ENCODE measurements around the gene NFKB2.

NFKB2 gene

DNA sequence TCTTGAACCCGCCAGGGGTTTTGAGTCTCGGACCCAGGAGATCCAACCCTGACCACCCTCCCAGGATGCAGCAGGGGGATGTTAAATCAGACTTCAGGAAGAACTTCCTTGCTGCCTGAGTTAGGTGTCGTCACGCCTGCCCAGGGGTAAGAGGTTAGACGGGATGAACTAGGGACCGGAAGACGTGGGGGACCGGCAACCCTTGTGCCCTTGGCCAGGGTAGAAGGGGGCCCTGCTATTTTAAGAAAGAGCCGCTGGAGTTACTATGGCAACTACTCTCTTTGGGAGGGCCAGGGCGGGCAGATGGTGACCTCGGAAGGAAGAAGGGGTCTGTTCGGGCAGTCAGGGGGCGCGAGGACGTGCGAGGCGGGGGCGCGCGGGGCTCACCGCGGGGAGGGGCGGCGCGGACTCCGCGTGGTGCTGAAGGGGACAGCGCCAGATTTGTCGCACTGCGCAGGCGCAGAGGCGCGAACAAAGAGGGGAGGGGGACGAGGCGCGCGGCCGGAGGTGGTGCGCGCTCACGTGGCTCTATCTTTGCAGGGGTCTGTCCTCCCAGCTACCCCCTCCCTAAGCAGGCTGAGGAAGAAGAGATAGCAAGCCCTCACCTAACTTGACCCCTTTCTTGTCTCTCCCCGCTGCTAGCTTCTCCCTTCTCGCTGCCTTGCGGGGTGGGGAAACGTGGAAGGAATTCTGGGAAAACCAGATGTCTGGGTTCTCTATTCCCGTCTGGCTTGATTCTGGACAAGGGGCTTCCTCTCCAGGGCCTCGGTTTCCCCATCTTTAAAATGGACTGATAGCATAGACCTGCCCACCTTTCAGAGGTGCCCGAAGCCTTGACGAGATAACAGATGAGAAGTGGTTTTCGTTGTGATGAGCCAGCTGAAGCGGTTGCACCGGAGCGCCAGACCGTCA is 24.0 kb downstream of the NFKB2 start:
- no peak for DNase-seq (ENCODE audit: low read depth)
- H3K4me3 ChIP-seq (ENCODE audit: low read length), result peak overlapping the region; percentile 86
- TF ChIP-seq, protein P1, sequence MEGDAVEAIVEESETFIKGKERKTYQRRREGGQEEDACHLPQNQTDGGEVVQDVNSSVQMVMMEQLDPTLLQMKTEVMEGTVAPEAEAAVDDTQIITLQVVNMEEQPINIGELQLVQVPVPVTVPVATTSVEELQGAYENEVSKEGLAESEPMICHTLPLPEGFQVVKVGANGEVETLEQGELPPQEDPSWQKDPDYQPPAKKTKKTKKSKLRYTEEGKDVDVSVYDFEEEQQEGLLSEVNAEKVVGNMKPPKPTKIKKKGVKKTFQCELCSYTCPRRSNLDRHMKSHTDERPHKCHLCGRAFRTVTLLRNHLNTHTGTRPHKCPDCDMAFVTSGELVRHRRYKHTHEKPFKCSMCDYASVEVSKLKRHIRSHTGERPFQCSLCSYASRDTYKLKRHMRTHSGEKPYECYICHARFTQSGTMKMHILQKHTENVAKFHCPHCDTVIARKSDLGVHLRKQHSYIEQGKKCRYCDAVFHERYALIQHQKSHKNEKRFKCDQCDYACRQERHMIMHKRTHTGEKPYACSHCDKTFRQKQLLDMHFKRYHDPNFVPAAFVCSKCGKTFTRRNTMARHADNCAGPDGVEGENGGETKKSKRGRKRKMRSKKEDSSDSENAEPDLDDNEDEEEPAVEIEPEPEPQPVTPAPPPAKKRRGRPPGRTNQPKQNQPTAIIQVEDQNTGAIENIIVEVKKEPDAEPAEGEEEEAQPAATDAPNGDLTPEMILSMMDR (conservative IDR thresholded peaks at IDR 0.05; ENCODE audit: low read depth, low read length), result no peak

DNA sequence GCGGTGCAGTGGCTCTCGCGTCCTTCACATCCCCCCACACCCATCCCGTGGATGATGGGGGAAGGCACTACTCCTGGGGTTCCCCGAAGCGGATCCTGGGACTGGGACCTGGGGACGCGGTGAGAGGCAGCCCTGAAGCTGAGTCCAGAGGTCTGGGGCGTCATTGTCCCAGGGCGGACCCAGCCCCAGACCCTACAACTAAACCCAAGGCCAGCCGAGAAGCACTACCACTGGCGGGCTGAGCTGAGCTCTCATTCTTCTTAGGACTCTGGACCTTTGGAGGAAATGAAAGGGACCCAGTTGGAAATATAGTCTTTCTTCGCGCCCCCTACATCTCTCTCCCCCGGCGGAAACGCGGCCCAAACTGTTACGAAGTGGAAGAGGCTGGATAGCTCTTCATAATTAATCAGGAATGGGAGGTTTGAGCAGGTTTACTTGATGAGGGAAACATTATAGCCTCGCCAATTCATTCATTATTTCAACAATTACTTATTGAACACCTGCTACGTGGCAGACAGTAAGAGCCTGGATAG is 24.7 kb downstream of the NFKB2 start:
- DNase-seq (ENCODE audit: low read depth), result no peak
- H3K4me3 ChIP-seq (ENCODE audit: low read length), result peak overlapping the region; percentile 86
- TF ChIP-seq, protein P1 (conservative IDR thresholded peaks at IDR 0.05; ENCODE audit: low read depth, low read length), result no peak

DNA sequence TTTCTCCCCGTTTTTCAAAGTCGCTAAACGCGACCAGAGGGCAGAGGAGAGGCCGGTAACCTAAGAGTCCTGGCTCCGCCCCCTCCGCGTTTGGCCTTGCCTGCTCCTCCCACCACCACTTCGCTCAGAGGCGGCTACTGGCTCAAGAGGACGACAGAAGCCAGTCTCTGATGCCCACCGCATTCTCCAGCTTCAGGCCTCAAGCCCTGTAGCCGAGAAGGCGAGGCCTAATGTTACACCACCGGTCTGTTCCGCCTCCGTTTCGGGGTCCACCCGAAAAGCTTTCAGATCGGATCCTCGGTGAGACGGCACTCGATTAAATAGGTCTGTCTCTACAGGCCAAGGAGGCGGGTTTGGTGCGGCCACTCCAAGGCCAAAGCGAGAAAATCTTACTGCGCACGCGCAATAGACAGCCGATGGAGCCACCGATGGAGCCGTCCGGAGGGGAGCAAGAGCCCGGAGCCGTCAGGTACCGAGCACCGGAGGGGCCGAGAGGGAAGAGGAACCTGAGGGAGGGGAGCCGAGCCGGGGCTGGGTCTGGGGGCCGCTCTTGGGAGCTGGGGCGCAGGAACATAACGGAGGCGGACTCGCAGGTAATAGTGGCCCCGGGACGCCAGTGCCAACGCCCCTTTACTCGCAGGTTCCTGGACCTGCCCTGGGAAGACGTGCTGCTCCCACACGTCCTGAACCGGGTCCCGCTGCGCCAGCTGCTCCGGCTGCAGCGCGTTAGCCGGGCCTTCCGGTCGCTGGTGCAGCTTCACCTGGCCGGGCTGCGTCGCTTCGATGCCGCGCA is 25.4 kb downstream of the NFKB2 start, which contains the start of gene FBXL15:
FBXL15 (plus strand) TSS at position 123 of the 793 bp plus-strand sequence; CDS start at position 417, 294 bp downstream.
- DNase-seq (ENCODE audit: low read depth), result peak; percentile 77
- TF ChIP-seq, protein P1 (conservative IDR thresholded peaks at IDR 0.05; ENCODE audit: low read depth, low read length), result no peak
- peak within 1 kb of the TSS; percentile 86 for H3K4me3 ChIP-seq (ENCODE audit: low read length)

DNA sequence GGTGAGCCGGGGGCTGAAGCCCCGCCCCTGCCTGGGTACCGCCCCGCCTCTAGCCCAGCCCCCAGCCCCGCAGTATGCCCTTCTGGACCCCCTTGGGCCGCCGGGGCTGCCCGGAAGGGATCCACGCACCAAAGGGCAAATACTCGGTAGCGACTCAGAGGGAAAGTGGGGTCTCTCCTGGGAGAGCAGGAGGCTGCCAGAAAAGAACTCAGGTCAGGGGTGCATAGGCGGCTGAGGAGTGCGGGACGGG is 25.9 kb downstream of the NFKB2 start:
- TF ChIP-seq, protein P1 (conservative IDR thresholded peaks at IDR 0.05; ENCODE audit: low read depth, low read length), result no peak
- no peak for DNase-seq (ENCODE audit: low read depth)
- H3K4me3 ChIP-seq (ENCODE audit: low read length), result peak overlapping the region; percentile 86

DNA sequence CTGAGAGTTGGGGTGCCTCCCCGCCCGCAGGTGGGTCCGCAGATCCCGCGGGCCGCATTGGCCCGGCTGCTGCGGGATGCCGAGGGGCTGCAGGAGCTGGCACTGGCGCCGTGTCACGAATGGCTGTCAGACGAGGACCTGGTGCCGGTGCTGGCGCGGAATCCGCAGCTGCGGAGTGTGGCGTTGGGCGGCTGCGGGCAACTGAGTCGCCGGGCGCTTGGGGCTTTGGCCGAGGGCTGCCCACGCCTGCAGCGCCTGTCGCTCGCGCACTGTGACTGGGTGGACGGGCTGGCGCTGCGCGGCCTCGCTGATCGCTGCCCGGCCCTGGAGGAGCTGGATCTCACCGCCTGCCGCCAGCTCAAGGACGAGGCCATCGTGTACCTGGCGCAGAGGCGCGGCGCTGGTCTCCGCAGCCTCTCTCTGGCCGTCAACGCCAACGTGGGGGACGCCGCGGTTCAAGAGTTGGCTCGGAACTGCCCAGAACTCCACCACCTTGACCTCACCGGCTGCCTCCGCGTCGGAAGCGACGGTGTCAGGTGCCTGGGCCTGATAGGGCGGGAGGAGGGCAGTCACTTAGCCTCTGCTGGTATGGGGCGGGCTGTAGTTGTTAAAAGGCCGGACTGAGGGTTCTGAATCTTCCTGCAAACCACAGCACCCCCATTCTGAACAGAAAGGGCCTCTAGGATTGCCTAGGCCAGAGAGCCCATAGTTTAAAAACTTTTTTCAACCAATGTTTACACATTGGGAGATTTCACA is 26.4 kb downstream of the NFKB2 start:
- peak overlapping the region; percentile 86 for H3K4me3 ChIP-seq (ENCODE audit: low read length)
- TF ChIP-seq, protein P1 (conservative IDR thresholded peaks at IDR 0.05; ENCODE audit: low read depth, low read length), result no peak
- no peak for DNase-seq (ENCODE audit: low read depth)

DNA sequence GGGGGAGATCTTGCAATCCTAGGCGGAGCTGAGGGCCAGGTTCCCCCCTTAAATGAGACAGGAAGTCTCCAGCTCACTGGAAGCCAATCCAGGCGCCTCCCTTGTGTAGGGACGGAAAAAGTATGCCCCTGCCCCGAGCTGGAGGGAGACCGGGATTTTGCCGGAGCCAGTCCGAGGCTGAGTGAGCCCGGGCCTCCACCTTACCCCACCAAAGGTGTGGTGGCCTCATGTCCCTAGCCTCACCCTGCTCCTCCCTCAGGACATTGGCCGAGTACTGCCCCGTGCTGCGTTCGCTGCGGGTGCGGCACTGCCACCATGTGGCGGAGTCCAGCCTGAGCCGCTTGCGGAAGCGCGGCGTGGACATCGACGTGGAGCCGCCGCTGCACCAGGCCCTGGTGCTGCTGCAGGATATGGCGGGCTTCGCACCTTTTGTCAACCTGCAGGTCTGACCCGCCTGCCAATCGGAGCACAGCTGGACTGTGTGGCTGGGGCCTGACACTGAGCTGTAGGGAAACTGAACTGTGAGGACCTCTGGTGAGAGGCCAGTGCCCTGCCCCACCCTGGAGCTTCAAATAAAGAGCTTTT is 27.1 kb downstream of the NFKB2 start:
- TF ChIP-seq, protein P1 (conservative IDR thresholded peaks at IDR 0.05; ENCODE audit: low read depth, low read length), result peak; percentile 84
- no peak for DNase-seq (ENCODE audit: low read depth)

More for the DNA sequence above, 27.1 kb downstream of the NFKB2 start:
- peak overlapping the region; percentile 86 for H3K4me3 ChIP-seq (ENCODE audit: low read length)
